Tongue (tissue), 2 donors: ENCODE data around the gene HSPA14. TPM values are rescaled to one million over a fixed set of nuclear protein-coding genes. Genes with fewer than 3 reads are reported as not detected.
"Not testable (repeated sequence)": the region's sequence is repeated elsewhere in the genome, so short reads cannot be mapped to it uniquely, and the experiment has no call there.

Source experiments
- DNase-seq: peaks from one replicate; pipeline ENCODE4 v3.0.0-alpha.2; 2015
- total RNA-seq: library from RNA; depleted of rRNA; stranded (reverse); fragments of >200 nt; gene quantifications from one replicate; pipeline ENCODE4 v1.2.3, GENCODE V29; 2014

The HSPA14 gene
- total RNA-seq, 1 donor from 2014 or later, result 12.5 TPM

DNA sequence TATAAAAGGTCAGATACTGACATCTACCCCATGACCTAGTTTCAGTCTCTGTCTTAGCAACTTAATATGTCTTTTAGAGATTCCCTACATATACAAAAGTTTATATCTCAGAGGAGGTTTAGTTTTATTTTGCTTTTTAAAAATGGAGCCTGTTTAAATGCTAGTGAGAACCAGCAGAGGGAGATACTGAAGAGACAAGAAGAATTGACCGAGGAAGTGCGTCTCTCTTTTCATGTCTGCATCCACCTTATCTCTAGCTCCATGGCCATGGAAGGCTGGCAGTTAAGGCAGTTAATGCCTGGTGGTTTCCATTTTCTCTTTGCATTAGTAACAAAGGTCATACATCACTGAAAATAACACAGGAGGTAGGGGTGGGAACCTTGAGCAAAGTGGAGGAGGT lies 51.2 kb downstream of the HSPA14 start:
- no peak for DNase-seq

DNA sequence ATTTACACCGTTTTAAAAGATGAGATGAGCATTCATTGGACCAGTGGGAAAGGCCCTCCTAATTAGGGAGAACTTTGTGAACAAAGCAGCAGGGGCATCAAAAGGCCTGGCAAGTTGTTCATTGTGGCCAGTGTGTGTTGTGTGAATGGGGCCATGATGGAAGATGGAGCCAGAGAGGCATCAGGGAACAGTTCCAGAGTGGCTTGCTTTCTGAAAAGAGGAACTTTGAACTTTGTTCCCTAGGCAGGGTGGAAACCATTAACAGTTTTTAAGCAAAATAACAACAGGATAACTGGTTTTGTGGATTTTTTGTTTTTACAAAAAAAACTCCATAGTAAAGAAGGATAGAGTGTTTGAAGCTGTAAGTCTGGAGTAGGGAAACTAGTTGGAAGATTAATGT lies 53.0 kb downstream of the HSPA14 start:
- no peak for DNase-seq

DNA sequence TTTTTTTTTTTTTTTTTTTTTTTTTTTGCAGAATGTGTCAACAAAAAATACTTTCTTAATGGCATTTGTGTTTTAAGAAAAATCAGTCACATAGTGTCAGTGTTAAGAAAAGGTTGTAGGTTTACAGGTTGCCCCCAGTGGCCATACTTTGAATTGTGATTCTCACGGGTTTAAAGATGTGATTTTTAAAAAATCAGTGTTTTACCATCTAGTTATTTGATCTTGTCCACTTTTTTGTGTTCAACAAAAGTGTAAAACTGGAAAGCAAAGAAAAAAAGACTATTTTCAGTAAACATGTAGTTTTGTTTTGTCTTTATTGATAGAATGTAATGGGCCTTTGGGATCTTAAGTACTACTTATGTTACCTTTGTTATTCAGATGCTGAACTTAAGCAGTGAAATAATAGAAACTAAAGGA lies 66.2 kb downstream of the HSPA14 start:
- peak; percentile 25 for DNase-seq

DNA sequence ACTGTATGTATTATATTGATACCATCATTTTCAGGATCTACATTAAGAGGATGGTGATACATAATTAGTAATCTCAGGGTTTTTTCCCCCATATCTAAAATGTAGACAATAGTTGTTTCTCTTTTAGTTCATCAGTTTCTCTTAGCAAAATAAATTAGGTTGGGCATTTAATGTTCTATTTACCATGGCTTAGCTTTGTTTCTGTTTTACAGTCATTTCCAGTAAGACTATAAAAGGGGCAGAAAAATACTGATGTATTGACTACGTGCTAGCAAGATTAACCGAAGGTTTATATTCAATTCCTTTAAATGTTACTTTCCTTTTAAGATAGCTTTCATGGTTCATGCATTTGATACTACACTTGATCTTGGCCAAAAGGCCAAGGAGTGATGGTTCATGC lies 66.8 kb downstream of the HSPA14 start:
- no peak for DNase-seq

DNA sequence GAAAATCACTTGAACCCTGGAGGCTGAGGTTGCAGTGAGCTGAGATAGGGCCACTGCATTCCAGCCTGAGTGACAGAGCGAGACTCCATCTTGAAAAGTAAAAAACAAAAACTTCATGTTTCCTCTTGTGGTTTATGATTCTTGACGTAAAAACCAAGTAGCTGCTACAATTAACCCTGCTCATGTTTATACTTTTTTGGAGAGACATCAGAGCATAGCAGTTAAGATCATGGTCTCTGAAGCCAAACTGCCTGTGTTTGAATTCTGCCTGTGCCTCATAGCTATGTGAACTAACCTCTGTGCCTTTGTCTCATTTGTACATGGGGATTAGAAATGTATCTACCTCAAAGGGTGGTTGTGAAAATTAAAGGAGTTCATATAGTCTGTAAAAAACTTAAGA lies 67.8 kb downstream of the HSPA14 start:
- DNase-seq, result no peak

DNA sequence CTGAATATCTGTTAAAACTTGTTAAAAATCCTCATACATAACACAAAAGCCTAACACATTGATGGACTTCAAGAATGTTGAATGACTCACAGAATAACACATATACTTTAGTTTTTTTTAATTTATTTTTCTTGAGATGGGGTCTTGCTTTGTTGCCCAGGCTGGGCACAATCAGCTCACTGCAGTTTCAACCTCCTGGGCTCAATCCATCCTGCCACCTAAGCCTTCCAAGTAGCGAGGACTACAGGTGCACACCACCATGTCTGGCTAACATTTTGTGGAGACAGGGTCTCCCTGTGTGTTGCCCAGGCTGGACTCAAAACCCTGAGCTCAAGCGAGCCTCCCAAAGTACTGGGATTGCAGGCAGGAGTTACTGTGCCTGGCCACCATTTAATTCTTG lies 68.7 kb downstream of the HSPA14 start:
- DNase-seq, result no peak

DNA sequence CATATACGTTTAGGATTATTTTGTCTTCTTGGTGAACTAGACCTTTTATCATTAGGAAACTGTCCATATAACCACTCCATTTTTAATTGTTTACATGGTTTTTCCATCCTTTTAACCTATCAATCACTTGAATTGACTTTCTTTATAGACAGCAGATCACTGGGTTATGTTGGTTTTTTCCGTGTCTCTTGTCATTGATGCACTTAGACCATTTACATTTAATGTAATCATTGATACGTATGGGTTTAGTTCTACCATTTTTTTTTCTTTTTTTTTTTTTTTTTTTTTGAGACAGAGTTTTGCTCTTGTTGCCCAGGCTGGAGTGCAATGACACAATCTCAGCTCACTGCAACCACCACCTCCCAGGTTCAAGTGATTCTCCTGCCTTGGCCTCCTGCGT lies 69.5 kb downstream of the HSPA14 start:
- not testable (repeated sequence) for DNase-seq

DNA sequence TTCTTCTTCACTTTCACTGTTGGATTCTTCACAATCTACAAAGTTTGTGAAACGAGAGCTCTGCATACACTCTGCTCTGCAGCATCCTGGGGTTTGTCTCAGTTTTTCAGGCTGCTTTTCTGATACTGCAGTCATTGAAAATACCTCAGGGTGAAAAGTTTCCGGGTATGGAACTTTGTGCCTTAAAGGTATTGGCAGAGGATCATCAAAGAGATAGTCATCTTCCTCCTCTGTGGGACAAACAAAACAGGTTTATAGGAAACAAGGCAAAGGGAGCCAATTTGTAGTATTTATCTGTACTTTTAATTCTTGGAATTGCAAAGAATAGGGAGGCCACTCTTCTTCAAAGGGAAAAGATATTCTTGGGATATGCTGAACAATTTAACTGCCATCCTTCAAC lies 71.0 kb downstream of the HSPA14 start:
- DNase-seq, result no peak

DNA sequence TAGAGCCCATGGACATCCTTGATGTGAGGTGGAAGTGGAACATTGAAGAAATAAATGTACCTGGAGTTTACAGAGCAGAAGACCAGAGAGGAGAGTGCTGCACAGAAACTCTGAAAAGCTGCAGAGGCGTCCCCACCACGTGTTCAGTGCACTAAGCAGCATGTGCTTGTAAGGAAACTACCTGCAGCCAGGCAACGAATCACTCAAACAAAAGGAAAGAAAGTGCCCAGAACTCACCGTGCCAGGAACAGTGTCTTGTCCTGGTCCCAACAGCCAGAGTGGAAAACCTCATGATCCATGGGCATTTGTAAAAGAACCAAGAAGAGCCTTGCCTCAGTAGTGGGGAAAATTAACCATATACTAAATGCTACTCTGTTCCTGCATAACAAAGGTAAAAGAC lies 72.8 kb downstream of the HSPA14 start:
- DNase-seq, result no peak

DNA sequence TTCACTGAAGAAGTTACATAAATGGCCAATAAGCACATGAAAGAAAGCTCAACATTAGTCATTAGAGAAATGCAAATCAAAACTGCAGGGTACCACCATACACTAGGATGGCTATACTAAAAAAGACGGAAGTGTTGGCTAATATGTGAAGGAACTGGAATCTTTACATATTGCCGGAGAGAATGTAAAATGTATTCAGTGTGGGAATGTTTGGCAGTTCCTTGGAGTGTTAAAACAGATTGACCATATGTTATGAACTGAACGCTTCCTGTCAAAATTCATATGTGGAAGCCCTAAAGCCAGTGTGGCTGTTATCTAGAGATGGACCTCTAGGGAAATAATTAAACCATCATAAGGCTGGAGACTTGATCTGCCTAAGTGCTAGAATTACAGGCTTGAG lies 73.7 kb downstream of the HSPA14 start:
- no peak for DNase-seq

DNA sequence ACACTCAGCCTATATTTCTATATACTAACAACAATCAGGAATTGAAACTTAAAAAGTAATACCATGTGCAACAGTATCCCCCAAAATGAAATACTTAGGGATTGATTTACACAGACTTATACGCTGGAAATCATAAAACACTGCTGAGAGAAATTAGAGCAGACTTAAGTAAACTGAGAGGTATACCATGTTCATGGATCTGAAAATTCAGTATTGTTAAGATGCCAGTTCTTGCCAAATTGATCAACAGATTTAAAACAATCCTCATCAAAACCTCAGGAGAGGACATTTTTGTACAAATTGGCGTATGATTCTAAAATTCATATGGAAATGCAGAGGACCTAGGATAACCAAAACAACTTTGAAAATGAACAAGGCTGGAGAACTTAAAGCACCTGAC lies 78.5 kb downstream of the HSPA14 start:
- DNase-seq, result no peak

DNA sequence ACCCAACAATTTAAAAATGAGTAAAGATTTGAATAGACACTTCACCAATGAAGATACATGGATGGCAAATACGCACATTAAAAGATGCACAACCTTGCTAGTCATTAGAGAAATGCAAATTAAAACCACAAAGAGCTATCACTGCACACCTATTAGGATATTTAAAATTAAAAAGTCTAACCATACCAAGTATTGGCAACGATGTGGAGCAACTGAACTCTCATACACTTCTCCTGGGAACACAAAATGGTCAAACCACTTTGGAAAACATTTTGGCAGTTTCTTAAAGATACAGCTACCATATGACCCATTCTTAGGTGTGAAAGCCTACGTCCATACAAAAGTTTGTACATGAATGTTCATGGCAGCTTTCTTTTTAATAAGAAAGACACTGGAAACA lies 79.7 kb downstream of the HSPA14 start:
- DNase-seq, result no peak

DNA sequence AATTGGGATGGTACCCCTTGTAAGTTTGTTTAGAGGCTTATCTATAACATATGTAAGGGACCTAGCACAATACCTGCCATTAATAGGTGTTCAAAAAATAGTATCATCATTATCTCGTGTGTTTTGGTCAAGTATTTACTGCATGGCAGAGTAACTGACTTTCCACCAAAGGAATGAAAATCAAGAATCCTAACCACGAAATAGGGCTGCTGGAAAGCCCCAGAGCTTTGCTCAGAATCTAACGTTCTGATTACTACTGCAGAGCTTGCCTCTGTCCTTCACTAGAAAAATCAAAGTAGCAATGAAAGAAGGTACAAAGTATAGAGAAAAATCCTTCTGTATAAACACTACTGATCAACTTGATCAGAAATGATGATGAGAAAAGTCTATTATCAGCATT lies 80.9 kb downstream of the HSPA14 start:
- DNase-seq, result no peak

Other genes starting within 250 kb of the HSPA14 start
- gene FAM107B, start 63.4 kb upstream of the HSPA14 start, total RNA-seq, result 36.6 TPM
- 4.8 TPM for gene CDNF, start 269 bp upstream of the HSPA14 start, total RNA-seq
- gene MSANTD7, start within 50 bp of the HSPA14 start, total RNA-seq, result 17.3 TPM
- 16.6 TPM for gene SUV39H2, start 40.6 kb downstream of the HSPA14 start, total RNA-seq
- gene DCLRE1C, start 115.8 kb downstream of the HSPA14 start, total RNA-seq, result 7.4 TPM
- gene MEIG1, start 121.1 kb downstream of the HSPA14 start, total RNA-seq, result not detected
- gene OLAH, start 205.6 kb downstream of the HSPA14 start, total RNA-seq, result not detected